ENCODE results near the gene BBS7.

Gene BBS7

DNA sequence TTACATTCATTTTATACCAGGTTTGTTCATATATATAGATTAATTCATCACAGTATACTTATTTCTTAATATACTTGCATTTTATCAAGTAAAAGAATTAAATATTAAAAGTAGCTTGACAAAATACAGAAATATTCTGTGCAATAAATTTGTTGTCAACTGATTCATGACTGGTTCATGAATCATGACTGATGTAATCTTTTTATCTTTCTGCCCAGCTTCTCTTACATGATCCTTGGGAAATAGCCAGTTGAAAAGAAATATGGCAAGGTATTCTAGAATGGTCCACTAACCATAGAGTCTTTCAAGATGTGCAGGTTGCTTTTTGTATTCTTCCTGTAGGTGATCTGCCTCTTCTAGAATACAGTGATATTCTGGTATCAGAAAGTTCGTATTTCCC is 42.4 kb downstream of the BBS7 start:
- DNase-seq (ENCODE audit: low spot score): peak; percentile 53

DNA sequence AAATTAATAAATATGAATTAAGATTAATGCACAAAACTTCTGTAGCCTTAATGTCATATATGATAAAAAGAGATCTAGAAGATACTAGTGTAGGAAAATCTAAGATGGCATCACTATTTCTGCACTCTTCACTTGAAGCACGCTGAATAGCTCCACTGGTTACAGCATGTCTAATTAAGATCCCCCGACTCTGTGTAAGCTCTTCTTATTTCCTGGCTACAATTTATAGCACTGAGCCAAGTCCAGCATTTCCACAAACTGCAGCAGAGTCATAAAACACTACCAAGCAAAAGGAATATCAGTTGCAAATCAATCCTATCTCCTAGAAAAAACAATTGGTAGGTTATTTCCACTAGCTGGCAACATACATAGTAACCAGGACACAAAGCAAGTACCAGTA is 45.3 kb downstream of the BBS7 start:
- DNase-seq (ENCODE audit: low spot score): no peak

DNA sequence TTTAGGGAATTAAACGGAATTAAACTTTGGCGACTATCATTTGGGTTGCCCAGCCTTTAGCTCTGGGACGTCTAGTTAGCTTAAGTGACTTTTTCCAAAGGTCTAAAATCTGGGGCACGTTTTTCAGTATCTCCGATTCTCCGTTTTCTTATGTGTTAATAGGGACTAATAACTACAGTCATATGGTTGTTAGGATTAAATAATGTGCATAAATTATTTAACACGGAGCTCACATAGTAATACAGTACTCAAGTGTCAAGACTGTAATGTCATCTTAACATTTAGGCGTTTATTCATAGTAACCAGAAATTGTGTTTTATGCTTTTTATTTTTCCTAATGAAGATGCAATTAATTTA is 46.1 kb downstream of the BBS7 start:
- DNase-seq (ENCODE audit: low spot score): no peak

DNA sequence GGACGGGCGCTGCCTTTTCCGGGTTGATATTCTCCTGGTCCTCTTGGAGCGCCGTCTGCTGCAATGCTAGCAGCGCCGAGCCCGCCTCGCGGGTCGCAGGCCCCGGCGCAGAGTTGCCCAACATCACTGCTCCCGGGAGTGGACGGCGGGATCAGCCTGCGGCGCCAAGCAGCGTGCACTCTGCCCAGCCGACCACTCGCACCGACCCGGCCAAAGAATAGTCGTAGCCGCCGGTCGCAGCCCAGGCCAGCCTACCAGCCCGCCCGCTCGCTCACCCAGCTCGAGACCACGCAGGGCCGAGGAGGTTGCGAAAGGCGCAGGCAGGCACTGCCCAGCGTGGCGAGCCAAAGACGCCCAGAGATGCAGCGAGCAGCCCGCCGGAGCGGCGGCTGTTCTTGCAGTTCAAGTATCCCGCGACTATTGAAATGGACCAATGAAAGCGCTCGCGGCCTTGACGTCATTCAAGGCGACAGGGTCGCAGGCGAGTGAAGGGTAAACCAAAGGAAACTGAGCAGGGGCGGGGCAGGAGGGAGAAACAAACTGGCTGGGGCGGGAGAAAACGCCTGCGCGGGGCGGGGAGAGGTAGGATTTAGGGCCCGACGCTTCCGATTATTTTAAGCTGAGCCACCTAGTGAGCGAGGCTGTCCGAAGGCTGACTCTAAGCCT is 46.6 kb downstream of the BBS7 start, which contains the start of gene CCNA2:
TSS of gene CCNA2 (minus strand) at position 379 of the 666 bp plus-strand sequence. CDS start at position 124, 255 bp downstream.
- peak; percentile 95 for DNase-seq (ENCODE audit: low spot score)

DNA sequence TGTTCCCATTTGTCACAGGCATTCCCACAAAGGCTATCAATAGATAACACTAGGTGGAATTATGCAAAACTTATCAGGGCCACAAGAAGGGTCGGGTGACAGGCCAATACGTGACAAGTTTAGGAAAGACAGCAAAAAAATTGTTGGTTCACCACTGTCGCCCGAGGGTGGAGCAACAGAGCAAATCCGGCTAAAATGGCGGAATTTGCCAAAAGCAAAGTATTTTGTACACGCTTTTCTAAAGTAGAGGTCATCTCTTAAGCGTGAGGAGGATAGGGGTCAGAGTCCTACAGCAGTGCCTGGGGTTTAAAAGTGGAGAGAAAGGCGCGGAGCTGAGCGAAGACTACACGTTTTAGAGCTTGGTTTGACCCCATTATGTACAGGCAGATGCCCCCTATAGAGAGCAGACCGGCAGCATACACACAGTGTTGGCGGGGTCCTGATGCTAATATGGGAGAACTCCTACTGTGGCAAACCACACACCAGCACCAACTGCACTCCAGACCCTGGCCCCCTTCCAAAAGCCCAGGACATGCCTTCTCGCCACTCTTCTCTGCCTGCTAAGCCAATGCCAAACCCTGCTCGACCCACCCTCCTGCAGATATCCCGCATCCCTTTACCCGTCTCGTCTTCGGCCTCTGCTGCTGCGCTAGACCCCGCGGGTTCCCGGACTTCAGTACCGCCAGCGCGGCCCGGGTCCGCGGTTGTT is 47.3 kb downstream of the BBS7 start:
- DNase-seq (ENCODE audit: low spot score): peak; percentile 67

DNA sequence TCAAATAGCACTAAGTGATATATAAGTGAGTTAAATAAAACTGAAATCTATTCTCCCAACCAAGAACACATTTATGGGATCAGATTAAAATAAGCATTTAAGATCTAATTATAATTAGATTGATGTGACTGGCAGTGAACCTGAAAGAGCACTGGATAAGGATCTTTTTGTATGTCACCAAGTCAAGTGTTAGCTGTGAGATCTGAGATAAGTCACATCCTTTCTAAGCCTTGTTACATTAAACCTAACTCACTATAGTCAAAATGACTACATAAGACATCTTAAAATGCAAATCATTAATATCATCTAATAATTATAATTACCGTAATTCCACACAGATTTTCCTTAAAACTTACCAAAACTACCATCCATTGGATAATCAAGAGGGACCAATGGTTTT is 48.2 kb downstream of the BBS7 start:
- no peak for DNase-seq (ENCODE audit: low spot score)

DNA sequence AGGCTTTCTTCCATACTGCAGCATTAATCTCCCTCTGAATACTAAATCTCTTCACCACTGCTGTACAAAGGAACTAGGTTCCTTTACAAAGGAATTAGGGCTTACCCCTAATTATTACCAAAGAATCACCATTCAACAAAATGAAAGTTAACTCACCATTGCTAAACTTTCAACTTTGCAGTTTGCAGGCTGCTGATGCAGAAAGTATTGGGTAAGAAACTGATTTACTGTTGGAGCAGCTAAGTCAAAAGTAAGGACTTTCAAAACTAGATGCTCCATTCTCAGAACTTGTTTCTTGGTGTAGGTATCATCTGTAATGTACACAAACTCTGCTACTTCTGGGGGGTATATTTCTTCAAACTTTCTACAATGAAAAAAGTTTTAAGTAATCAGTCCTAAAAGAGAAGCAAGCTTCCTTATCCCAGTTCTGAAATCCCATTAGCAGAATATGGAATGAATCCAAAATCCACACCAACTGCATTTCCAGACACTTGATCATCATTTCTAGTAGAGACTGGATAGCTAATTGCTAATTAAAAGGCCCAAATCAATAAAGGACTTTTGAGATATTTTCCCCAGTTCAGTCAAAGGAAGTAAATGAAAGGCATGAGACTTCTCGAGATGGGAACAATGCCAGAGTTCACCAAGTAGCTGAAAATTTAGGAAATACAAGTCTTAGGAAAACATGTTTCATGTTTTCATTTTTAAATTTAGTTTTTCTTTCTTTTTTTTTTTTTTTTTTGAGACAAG is 50.9 kb downstream of the BBS7 start:
- no peak for DNase-seq (ENCODE audit: low spot score)

DNA sequence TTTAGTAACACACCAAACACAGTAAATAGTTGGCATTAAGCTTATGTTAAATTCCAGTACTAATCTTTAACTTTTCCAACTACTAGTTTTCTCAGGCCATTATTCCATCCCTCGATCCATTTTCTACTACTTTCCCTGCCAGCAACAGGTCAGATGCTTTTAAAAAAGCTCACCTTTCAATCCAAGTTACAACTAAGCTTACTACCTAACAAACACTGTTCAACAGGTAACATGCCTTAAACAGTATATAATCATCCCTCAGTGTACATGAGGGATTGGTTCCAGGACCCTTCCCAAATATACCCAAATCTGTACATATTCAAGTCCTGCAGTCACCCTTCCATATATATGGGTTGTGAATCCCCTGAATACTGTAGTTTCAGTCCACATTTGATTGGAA is 52.1 kb downstream of the BBS7 start:
- no peak for DNase-seq (ENCODE audit: low spot score)

DNA sequence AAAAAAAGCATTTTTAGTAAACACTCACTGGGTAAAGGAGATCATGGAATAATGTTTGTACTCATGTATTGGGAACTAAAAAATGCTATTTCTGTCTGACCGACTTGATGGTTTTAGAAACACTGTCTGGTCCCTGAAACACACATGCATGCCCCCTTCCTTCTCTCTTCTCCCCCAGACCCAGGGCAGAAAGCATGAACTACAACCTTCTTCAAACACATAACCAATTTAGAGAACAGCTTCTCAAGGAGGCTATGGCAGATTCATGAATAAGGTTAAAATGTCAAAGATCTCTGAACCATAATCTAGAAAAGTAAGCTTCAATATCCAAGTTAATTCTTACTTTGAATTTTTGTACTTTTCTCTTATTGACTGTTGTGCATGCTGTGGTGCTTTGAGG is 52.6 kb downstream of the BBS7 start:
- no peak for DNase-seq (ENCODE audit: low spot score)

DNA sequence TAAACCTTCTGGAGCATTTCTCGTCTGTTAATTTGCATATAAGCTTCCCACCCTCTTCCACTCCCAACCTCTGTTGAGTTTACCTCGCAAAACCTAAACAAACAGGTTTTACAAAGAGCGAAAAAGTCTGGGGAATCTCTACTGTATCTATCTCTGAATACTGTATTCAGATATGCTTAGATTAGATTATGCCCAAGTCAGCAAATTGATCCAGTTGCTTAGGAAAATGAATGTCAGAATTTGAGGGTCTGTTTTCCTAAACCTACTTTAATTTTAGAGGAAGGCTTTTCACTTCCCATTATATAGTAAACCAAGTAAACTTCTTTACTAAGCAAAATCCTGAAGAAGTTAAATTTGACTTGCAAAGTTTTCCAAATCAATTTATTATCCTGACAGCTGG is 53.3 kb downstream of the BBS7 start:
- no peak for DNase-seq (ENCODE audit: low spot score)

DNA sequence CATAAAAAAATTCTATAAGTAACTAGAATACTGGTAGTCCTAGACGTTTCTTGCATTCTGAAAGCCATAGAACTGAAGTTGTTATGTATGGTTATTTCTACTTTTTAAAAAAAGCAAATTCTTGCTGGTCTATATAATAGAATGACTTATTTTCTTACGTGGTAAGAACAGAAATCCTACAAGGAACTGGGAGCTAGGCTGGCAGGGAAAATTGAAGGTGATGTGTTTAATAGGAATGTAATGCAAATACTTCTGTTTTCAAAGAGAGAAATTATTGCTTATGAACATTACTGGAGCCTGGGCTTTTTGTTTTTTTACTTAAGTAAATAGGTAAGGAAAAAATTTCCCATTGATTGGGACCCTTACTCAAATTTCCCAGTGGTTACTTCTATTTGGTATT is 55.5 kb downstream of the BBS7 start:
- no peak for DNase-seq (ENCODE audit: low spot score)

DNA sequence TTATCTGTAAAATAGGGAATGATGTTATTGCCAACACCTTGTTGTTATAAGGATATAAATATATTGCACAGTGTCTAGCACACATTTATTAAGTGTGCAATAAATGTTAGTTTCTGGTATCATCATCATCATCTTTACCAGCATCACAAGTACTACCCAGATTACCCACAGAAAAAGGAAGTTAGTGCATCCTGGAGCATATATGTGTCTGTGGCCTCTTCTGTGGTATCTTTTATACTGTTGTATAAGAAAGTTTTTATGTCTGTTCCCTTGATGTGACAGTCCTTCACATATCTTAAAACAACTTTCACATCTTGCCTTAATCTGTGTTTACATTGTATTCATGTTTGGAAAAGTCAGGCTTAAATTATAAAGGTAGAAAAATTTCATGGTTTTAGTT is 59.2 kb downstream of the BBS7 start:
- DNase-seq (ENCODE audit: low spot score): no peak

DNA sequence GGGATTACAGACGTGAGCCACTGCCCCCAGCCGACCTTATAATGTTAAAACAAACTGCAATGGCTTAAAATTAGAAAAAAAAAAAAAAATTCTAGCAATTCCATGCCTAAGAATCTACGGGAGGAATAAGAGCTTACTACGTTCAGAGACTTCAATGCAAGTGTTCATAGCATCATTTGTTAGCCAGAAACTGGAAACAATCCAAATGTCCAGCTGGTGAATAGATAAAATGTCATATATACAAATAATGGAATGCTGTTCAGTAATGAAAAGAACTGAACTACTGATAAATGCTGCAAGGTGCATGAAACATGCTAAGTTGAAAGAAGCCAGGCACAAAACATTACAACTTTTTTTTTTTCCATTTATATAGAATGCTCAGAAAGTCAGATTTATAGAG is 63.9 kb downstream of the BBS7 start:
- DNase-seq (ENCODE audit: low spot score): no peak

DNA sequence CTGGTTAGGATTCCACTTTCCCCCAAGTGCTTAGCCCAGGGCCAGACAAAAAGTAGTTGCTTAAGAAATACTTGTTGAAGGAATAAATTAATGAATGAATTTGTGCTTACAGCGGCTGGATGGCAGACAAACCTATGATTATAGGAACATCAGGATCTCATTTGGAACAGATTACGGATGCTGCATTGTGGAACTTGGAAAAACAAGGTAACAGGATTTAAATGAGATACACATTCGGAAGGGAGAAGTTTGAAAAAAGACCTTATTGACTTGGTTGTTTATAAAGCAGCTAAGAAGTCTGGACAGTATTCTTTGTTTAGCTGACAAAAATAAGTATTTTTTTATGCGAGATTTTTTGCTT is 68.6 kb downstream of the BBS7 start:
- no peak for DNase-seq (ENCODE audit: low spot score)

DNA sequence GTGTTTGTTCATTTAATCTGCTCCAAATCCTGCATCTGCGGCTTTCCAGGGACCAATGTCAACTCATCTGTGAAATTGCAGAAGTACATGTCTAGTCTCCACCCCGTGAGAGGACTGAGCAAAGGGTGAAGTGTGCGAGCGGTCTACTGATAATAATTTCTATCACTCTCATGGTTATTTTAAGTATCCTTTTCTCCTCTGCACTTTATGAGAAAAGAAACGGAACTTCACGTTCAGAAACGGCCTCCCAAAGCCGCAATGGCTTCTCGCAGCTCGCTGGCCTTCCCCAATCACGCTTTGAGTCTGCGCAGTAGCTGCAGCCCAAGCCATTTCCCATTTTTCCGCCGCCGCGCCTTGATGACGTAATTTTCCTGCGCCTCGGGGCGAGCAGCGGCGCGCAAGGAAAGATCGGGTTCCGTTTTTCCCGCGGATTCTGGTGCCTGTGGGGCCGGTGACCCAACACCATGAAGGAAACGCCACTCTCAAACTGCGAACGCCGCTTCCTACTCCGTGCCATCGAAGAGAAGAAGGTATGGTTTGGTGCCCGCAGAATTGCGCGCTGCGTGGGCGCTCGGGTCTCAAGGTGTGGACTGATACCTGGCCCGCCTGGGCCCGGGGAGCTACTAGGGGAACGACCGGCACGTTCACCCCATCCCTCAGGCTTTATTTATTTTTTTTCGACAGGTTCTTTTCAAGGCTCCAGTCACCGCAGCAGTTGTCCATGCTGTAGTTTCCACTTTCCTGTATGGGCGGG is 69.1 kb downstream of the BBS7 start, which contains the start of gene EXOSC9:
TSS of gene EXOSC9 (plus strand) at position 363 of the 754 bp plus-strand sequence. CDS start at position 465, 102 bp downstream.
- DNase-seq (ENCODE audit: low spot score): peak; percentile 96

DNA sequence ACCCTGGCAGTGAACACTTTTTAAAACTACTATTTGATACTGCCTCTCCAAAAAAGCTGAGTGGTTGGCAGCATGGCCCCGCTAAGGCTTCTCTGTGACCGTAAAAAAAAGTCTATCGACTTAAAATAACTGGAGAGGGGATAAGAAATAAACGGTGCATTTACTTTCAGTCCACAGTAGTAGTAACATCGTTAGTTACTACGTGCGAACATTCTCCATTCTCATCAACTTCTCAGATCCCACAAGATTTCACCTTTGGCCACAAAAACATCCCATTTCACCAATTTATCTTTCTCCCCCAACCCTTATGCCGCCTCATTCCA is 69.7 kb downstream of the BBS7 start:
- DNase-seq (ENCODE audit: low spot score): no peak

DNA sequence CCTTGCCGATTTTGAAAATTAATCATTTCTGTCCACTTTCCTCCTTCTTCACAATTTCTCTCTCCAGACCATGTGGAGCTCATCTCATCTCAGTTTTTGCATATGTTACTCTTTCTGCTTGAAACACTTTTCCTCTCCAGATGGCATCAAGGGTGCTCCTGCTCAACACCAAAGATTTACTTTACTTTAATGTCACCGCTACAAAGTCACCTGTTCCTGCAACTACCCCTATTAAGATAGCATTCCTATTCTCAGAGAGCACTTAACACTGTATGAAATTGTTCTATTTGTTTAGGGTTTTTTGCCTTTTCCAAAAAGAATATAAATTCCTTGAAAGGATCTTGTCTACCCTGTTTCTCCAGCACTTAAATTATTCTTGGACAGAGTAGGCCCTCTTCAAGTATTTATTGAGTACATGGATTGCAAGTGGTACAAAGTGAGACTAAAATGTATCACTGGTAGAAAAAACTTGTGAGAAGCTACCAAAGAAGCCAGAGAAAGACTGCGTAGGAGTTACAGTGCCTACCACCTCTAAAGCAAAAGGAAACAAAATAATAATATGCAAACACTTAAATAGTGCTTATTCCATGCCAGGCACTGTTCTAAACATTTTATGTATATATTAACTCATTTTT is 70.3 kb downstream of the BBS7 start:
- no peak for DNase-seq (ENCODE audit: low spot score)

DNA sequence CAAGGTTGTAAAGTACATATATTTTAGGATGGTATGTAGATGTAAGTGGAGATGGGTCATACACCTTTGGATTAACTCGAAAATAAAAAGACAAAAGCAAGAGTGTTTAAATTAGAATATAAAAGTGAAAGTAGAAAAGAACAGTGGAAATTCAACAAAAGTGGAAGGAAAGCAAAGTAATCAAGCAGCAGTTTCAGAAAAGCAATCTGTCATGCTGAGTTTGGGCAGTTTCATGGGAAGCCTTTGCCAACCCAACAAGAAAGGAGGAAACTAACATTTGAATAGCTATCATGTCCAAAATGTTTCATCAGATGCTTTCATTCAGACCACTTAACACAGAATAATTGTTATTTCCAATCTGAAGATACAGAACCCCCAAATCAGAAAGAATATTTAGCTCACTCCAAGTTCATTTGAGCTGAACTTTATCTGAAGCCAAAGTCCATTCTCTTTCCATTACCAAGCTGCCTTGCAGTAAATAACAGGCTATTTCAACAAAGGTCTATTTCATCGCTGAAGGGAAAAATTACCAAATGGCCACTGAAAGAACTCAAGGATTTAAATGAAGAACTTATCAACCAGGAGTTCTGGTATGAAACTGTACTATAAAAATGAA is 71.0 kb downstream of the BBS7 start:
- no peak for DNase-seq (ENCODE audit: low spot score)

DNA sequence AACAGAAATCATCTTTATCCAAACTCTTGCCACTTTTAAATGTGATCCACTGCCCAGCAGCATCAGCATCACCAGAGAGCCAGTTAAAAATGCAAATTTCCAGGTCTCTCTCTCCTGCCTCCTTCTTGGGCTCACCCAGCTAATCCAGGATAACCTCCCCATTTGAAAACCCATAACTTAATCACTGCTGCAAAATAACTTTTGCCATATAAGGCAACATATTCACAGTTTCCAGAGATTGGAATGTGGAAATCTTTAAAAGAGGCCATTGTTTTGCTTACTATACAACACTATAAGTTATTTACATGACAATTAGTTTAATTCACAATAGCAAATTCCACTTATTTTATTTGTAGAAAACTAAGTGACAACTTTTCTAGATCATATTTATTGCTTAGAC is 74.0 kb downstream of the BBS7 start:
- no peak for DNase-seq (ENCODE audit: low spot score)

DNA sequence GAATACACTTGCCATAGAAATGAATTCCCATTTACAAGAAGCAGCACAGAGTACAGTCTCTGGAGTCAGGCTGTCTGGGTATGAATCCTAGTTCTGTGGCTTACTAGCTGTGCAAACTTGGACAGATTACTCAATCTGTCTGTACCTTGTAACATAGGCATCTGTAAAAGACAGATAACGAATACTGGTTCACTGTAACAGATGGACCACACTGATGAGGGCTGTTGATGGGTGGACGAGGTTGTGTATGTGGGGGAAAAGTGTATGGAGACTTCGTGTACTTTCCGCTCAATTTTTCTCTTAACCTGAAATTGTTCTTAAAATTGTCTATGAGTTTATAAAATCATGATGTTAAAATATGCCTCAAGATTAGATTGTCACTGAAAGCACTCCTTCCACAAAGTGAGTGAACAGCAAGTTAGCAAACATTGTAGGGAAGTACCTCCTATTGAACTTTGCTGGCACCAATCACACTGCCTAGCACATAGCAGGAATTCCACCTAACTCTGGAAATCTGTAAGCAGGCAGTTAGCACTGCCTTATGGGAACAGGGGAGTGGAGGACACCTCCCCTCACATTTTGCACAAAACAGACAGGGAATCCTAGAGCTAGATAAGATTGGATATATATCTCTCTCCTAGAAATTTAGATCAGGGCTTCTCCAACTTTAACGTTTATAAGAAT is 75.6 kb downstream of the BBS7 start:
- DNase-seq (ENCODE audit: low spot score): peak; percentile 69

DNA sequence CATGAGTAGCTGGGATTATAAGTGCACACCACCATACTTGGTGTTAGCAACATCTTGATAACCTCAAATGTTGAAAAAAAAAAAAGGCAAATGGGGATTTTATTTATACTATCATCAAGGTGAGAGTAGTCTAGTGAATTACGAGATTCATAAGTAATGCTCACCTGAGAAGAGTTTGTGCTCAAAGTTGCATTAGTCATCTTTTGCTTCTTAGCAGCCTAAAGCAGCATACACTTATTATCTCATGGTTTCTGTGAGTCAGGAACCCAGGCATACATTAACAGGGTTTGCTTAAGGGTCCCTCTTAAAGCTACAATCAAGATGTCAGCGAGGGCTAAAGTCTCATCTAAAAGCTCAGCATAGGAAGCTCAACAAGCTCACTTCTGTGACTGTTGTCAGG is 77.3 kb downstream of the BBS7 start:
- peak; percentile 26 for DNase-seq (ENCODE audit: low spot score)
